COLO829 (cell line): Measurements from ENCODE around the gene TP53AIP1.
A peak's percentile ranks its signal among the peaks of the same experiment; 100 is the strongest.

Source experiments
- DNase-seq: peaks from one replicate; pipeline ENCODE4 v3.0.0; 2012; ENCODE audit warnings: low spot score

TP53AIP1 gene

GRCh38 chr11:128943428-128943976 lies 831 bp upstream of the TP53AIP1 start:
- DNase-seq = no peak

- no peak for DNase-seq
Measured at GRCh38 chr11:128942272-128942612, 429 bp downstream of the TP53AIP1 start.

- DNase-seq = no peak
Measured at GRCh38 chr11:128941573-128942271, 949 bp downstream of the TP53AIP1 start.

- DNase-seq = no peak
Measured at GRCh38 chr11:128941110-128941509, 1.6 kb downstream of the TP53AIP1 start.

GRCh38 chr11:128940603-128941002 lies 2.1 kb downstream of the TP53AIP1 start:
- DNase-seq = no peak

GRCh38 chr11:128940156-128940555 lies 2.5 kb downstream of the TP53AIP1 start:
- DNase-seq = no peak

GRCh38 chr11:128939591-128939990 lies 3.1 kb downstream of the TP53AIP1 start:
- peak; percentile 49 for DNase-seq

- DNase-seq = no peak
Measured at GRCh38 chr11:128938156-128938885, 4.3 kb downstream of the TP53AIP1 start.

GRCh38 chr11:128937480-128937879 lies 5.2 kb downstream of the TP53AIP1 start:
- no peak for DNase-seq

- DNase-seq = no peak
Measured at GRCh38 chr11:128936606-128937251, 5.9 kb downstream of the TP53AIP1 start.

- DNase-seq = no peak
Measured at GRCh38 chr11:128934926-128935325, 7.7 kb downstream of the TP53AIP1 start.

- no peak for DNase-seq
Measured at GRCh38 chr11:128934351-128934750, 8.3 kb downstream of the TP53AIP1 start.

- no peak for DNase-seq
Measured at GRCh38 chr11:128933481-128934178, 9.0 kb downstream of the TP53AIP1 start.

- DNase-seq = no peak
Measured at GRCh38 chr11:128931668-128932067, 11.0 kb downstream of the TP53AIP1 start.

GRCh38 chr11:128931066-128931465 lies 11.6 kb downstream of the TP53AIP1 start:
- no peak for DNase-seq

- DNase-seq = peak; percentile 8
Measured at GRCh38 chr11:128929991-128930390, 12.7 kb downstream of the TP53AIP1 start.

- DNase-seq = no peak
Measured at GRCh38 chr11:128929468-128929867, 13.2 kb downstream of the TP53AIP1 start.

- DNase-seq = no peak
Measured at GRCh38 chr11:128928400-128928799, 14.3 kb downstream of the TP53AIP1 start.

GRCh38 chr11:128927683-128928336 lies 14.9 kb downstream of the TP53AIP1 start:
- DNase-seq = no peak

GRCh38 chr11:128927108-128927461 lies 15.6 kb downstream of the TP53AIP1 start:
- no peak for DNase-seq

- DNase-seq = no peak
Measured at GRCh38 chr11:128926437-128927107, 16.1 kb downstream of the TP53AIP1 start.
